ENCODE results near the gene HYCC1. TPM values are rescaled to one million over a fixed set of nuclear protein-coding genes. Genes with fewer than 3 reads are reported as not detected.

The HYCC1 gene
- total RNA-seq, 3 donors from 2014 or later = 21.4 to 23.9 (median 22.8) TPM

GRCh38 chr7:23024454-23024853 is 10.5 kb upstream of the HYCC1 start:
- Mint-ChIP-seq H3K36me3 (ENCODE audit: insufficient read depth) (no peaks in the 10 kb centered on the region), H3K4me3 (no peak overlapping the region), H3K9me3 (no peaks in the 10 kb centered on the region), H3K4me1 (ENCODE audit: low read depth) (peaks cover 25% of the 10 kb centered on the region), H3K27me3 (ENCODE audit: low read depth) (peaks cover 4% of the 10 kb centered on the region)
- DNase-seq (no peak), ATAC-seq (no peak)

- Mint-ChIP-seq H3K4me1 (ENCODE audit: low read depth) (peaks cover 25% of the 10 kb centered on the region), H3K27me3 (ENCODE audit: low read depth) (peaks cover 6% of the 10 kb centered on the region), H3K4me3 (no peak overlapping the region), H3K36me3 (ENCODE audit: insufficient read depth) (no peaks in the 10 kb centered on the region), H3K9me3 (no peaks in the 10 kb centered on the region)
- ATAC-seq (no peak), DNase-seq (no peak)
Observed at GRCh38 chr7:23022851-23023250, 8.9 kb upstream of the HYCC1 start.

- ATAC-seq (peak in 1 of 2 donors; percentile 16), DNase-seq (no peak)
- no peaks in the 10 kb centered on the region for H3K9me3 Mint-ChIP-seq
- no peaks in the 10 kb centered on the region for H3K36me3 Mint-ChIP-seq (ENCODE audit: insufficient read depth)
- H3K4me1 Mint-ChIP-seq (ENCODE audit: low read depth) = peaks cover 26% of the 10 kb centered on the region
- H3K27me3 Mint-ChIP-seq (ENCODE audit: low read depth) = peaks cover 7% of the 10 kb centered on the region
- no peak overlapping the region for H3K4me3 Mint-ChIP-seq
Observed at GRCh38 chr7:23022258-23022769, 8.4 kb upstream of the HYCC1 start.

GRCh38 chr7:23021596-23021995 is 7.7 kb upstream of the HYCC1 start:
- Mint-ChIP-seq H3K4me1 (ENCODE audit: low read depth) (peaks cover 32% of the 10 kb centered on the region), H3K36me3 (ENCODE audit: insufficient read depth) (no peaks in the 10 kb centered on the region), H3K27me3 (ENCODE audit: low read depth) (peaks cover 7% of the 10 kb centered on the region), H3K9me3 (no peaks in the 10 kb centered on the region), H3K4me3 (no peak overlapping the region)
- DNase-seq = no peak
- ATAC-seq = no peak

- Mint-ChIP-seq H3K9me3 (no peaks in the 10 kb centered on the region), H3K36me3 (ENCODE audit: insufficient read depth) (no peaks in the 10 kb centered on the region), H3K4me1 (ENCODE audit: low read depth) (peaks cover 34% of the 10 kb centered on the region), H3K4me3 (no peak overlapping the region), H3K27me3 (ENCODE audit: low read depth) (peaks cover 7% of the 10 kb centered on the region)
- peak; percentile 87 to 91 for ATAC-seq
- DNase-seq = no peak
Observed at GRCh38 chr7:23020742-23021401, 6.9 kb upstream of the HYCC1 start.

GRCh38 chr7:23018750-23019149 is 4.8 kb upstream of the HYCC1 start:
- no peak overlapping the region for H3K4me3 Mint-ChIP-seq
- H3K9me3 Mint-ChIP-seq = no peaks in the 10 kb centered on the region
- H3K36me3 Mint-ChIP-seq (ENCODE audit: insufficient read depth) = no peaks in the 10 kb centered on the region
- peaks cover 5% of the 10 kb centered on the region for H3K27me3 Mint-ChIP-seq (ENCODE audit: low read depth)
- peaks cover 48% of the 10 kb centered on the region for H3K4me1 Mint-ChIP-seq (ENCODE audit: low read depth)
- no peak for DNase-seq
- ATAC-seq = no peak

- peaks cover 45% of the 10 kb centered on the region for H3K4me1 Mint-ChIP-seq (ENCODE audit: low read depth)
- no peak for ATAC-seq
- no peaks in the 10 kb centered on the region for H3K36me3 Mint-ChIP-seq (ENCODE audit: insufficient read depth)
- peaks cover 3% of the 10 kb centered on the region for H3K27me3 Mint-ChIP-seq (ENCODE audit: low read depth)
- no peaks in the 10 kb centered on the region for H3K9me3 Mint-ChIP-seq
- DNase-seq = no peak
- no peak overlapping the region for H3K4me3 Mint-ChIP-seq
Observed at GRCh38 chr7:23017309-23017708, 3.4 kb upstream of the HYCC1 start.

- ATAC-seq = no peak
- H3K4me1 Mint-ChIP-seq (ENCODE audit: low read depth) = peaks cover 38% of the 10 kb centered on the region
- DNase-seq = no peak
- H3K36me3 Mint-ChIP-seq (ENCODE audit: insufficient read depth) = no peaks in the 10 kb centered on the region
- H3K9me3 Mint-ChIP-seq = no peaks in the 10 kb centered on the region
- peaks cover 3% of the 10 kb centered on the region for H3K27me3 Mint-ChIP-seq (ENCODE audit: low read depth)
- H3K4me3 Mint-ChIP-seq = no peak overlapping the region
Observed at GRCh38 chr7:23016345-23017253, 2.7 kb upstream of the HYCC1 start.

- H3K9me3 Mint-ChIP-seq = no peaks in the 10 kb centered on the region
Observed at GRCh38 chr7:23014681-23015080, 751 bp upstream of the HYCC1 start.

GRCh38 chr7:23012908-23013714 is 819 bp downstream of the HYCC1 start:
- DNase-seq (no peak), ATAC-seq (peak in 1 of 2 donors; percentile 2)
- Mint-ChIP-seq H3K4me1 (ENCODE audit: low read depth) (peaks cover 25% of the 10 kb centered on the region), H3K36me3 (ENCODE audit: insufficient read depth) (no peaks in the 10 kb centered on the region), H3K4me3 (no peak overlapping the region), H3K27me3 (ENCODE audit: low read depth) (peaks cover 3% of the 10 kb centered on the region), H3K9me3 (no peaks in the 10 kb centered on the region)

More at GRCh38 chr7:23014681-23015080, 751 bp upstream of the HYCC1 start:
- DNase-seq (no peak), ATAC-seq (no peak)
- no peaks in the 10 kb centered on the region for H3K36me3 Mint-ChIP-seq (ENCODE audit: insufficient read depth)
- H3K4me3 Mint-ChIP-seq = peak overlapping the region; percentile 9
- H3K27me3 Mint-ChIP-seq (ENCODE audit: low read depth) = peaks cover 3% of the 10 kb centered on the region
- H3K4me1 Mint-ChIP-seq (ENCODE audit: low read depth) = peaks cover 23% of the 10 kb centered on the region

GRCh38 chr7:23012186-23012585 is 1.7 kb downstream of the HYCC1 start:
- Mint-ChIP-seq H3K9me3 (no peaks in the 10 kb centered on the region), H3K36me3 (ENCODE audit: insufficient read depth) (no peaks in the 10 kb centered on the region), H3K4me1 (ENCODE audit: low read depth) (peaks cover 24% of the 10 kb centered on the region), H3K4me3 (no peak overlapping the region), H3K27me3 (ENCODE audit: low read depth) (no peaks in the 10 kb centered on the region)
- no peak for ATAC-seq
- DNase-seq = no peak

- Mint-ChIP-seq H3K4me3 (no peak overlapping the region), H3K9me3 (no peaks in the 10 kb centered on the region), H3K36me3 (ENCODE audit: insufficient read depth) (no peaks in the 10 kb centered on the region), H3K4me1 (ENCODE audit: low read depth) (peaks cover 19% of the 10 kb centered on the region), H3K27me3 (ENCODE audit: low read depth) (no peaks in the 10 kb centered on the region)
- DNase-seq = no peak
- ATAC-seq = no peak
Observed at GRCh38 chr7:23011222-23011924, 2.6 kb downstream of the HYCC1 start.

- Mint-ChIP-seq H3K27me3 (ENCODE audit: low read depth) (no peaks in the 10 kb centered on the region), H3K36me3 (ENCODE audit: insufficient read depth) (no peaks in the 10 kb centered on the region), H3K4me3 (no peak overlapping the region), H3K9me3 (no peaks in the 10 kb centered on the region), H3K4me1 (ENCODE audit: low read depth) (peaks cover 11% of the 10 kb centered on the region)
- ATAC-seq (no peak), DNase-seq (no peak)
Observed at GRCh38 chr7:23009303-23009702, 4.6 kb downstream of the HYCC1 start.

- no peaks in the 10 kb centered on the region for H3K27me3 Mint-ChIP-seq (ENCODE audit: low read depth)
Observed at GRCh38 chr7:23004247-23004520, 9.7 kb downstream of the HYCC1 start.

More at GRCh38 chr7:23004247-23004520, 9.7 kb downstream of the HYCC1 start:
- DNase-seq (no peak), ATAC-seq (no peak)
- Mint-ChIP-seq H3K4me3 (no peak overlapping the region), H3K9me3 (no peaks in the 10 kb centered on the region), H3K36me3 (ENCODE audit: insufficient read depth) (no peaks in the 10 kb centered on the region), H3K4me1 (ENCODE audit: low read depth) (peaks cover 27% of the 10 kb centered on the region)

All from activated T-cell treated with anti-CD3 and anti-CD28 coated beads, Interleukin-2, amount 50 U/mL, for 4 hours (primary cell).